Stimulated activated CD4-positive, alpha-beta T cell treated with anti-CD3 and anti-CD28 coated beads, Interleukin-1b, Interleukin-23, amount 100 ng/mL, for 24 hours (primary cell): Measurements from ENCODE around the gene GBE1.
A peak's percentile ranks its signal among the peaks of the same experiment; 100 is the strongest.
"Not testable (repeated sequence)": the region's sequence is repeated elsewhere in the genome, so short reads cannot be mapped to it uniquely, and the experiment has no call there.

Experiments used
- DNase-seq, 4 experiments: peaks; one replicate each; pipeline ENCODE4 v3.0.0-alpha.2; 2020; ENCODE audit warnings: low read depth in 4 of 4, low spot score in 1 of 4

GBE1 gene

DNA sequence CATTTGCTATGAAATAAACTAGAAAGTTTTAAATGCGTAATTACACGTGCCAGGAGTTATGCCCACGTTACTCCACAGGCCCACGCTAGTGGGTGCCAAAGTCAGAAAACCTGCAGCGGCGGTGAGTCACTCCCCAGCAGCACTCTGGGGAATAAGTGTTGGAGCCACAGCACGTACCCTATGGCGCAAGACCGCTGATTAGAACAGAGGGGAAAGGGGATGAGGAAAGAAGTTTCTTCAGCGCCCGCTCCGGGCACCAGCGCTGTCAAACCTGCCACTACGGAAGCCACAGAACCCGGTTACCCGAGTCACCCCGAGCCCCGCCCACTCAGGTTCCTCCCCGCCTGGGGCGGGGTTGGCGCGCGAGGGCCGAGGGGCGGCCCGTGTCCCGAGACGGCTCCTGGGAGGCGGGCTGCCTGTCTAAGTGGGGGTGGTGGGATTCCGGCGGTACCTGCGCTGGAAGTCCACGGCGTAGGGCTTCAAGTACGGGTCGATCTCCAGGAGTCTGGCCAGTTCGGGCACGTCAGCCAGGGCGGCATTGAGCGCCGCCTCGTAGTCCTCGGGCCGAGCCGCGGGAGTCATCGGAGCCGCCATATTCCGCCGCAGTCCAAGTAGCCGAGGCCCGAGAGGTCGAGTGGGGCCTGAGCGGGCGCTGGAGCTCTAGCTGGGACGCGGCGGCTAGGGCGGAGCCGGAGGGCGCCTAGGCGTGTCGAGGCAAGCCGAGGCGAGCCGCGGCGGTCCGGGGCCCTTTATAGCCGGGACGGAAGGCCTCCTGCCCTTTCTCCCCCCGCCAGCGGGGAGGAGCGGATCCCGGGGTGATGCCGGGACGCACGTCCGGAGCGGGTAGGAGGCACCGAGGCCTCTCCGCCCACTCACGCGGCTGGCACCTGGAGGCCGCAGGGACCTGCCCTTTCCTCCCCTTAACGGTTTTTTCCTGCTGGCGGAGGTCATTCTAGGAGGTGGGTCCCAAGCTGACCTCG, at the start of gene GBE1:
Gene GBE1, minus strand, starts transcription at position 722 of the 980 bp plus-strand sequence. Its CDS starts 128 bp downstream, at position 594.
- peak; percentile 67 to 85 (median 75) for DNase-seq

DNA sequence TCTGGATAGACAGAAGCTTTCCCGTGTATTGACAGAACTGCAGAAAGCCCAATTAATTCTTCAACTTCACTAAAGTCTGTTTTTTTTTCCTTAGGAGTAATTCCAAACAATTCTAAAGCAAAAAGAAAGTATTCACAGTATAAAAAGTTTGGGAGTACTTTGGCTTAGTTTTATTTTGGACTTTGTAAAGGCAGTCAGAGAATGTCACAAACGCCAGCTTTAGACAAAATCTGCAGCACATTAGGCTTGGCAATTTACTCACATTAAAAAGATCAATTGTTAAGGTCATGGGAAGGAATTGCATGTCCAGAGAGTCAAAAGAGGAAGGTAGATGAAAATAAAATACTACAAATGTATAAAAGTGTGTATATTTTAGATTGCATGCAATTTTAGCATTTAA, 47.5 kb upstream of the GBE1 start:
- DNase-seq: no peak

DNA sequence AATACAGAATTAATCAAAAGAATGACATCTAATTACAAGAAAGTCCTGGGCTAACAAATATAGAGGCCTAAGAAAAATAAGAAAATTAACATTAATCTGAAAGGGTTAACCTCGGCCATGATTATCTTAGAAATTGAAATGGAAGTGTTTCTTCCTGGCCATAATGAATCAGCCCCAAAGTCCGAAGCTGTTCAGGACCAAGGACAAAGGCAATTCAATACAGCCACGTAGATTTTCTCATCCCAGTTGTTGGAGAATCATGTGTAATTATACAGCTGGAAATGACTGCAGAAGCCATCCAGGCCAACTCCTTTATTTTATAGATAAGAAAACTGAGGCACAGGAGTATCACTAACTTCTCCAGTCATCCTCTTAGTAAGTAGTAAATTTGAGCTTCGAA, 38.0 kb upstream of the GBE1 start:
- no peak for DNase-seq

DNA sequence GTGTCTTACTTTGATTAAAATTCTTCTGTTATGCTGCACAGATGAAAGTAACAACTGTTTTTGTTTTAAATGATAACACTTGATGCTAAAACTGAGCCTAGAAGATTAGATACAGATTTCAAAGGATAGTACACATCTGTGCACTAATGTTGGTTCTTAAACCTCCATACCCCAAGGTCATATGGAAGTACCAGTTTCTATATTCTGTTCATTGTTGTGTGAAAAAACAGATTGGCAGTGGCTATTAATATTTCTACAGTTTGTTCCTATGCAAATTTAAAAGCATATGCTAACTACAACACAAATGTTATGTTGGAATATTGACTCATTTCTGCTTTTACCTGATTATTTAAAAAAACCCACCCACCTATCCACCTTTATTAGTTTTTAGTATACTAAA, 32.0 kb upstream of the GBE1 start:
- no peak for DNase-seq

DNA sequence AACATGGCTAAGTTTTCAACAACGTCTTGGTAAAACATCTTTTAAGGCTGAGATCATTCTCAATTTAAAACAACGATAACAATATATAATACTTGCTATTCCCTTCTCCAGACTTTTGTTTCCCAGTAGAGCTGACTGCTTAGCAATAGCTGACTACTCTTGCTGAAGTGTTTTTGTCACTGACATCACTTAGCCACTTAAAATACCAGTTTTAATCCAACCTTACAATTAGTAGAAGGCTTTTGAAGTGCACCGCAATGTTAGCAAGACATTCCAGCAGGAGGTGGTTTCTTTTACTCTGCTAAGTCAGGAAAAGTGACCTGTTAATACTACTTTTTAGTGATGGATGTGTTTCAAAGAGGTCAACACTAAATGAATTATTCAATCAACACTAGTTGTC, 28.7 kb upstream of the GBE1 start:
- no peak for DNase-seq

DNA sequence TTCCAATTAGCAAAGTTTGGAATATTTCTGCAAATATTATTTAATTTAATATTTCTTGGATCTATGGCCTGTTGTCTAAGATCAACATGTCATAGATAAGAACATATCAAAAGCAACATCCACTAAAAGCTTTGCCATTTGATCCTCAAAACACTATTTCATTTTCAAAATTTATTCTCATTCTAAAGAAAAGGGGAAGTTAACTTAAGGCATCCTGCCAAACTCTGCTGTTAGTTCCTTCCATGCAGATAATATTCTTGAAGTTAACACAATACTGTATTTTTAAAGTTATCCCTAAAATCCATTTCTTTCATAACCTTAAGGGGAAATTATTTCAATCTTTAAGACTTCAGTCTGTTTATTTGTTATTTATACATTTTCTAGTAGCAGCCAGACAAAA, 28.2 kb upstream of the GBE1 start:
- no peak for DNase-seq

DNA sequence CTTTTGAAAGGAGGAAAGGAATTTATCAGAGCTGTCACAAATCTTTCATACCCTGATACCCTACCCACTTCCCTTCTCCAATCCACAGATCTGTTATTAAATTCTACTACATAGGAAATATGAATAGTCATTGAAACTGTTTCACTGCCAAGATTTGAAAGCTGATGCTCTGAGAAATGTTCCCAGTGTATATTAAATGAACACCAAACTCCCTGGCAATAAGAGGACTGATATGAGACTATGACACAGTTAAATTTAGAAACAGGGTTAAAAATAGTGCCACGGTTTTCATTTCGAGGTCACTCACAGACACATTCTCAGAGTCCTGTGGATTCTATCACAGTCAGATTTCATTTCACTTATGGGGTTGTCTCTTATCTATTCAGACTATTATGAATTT, 27.2 kb upstream of the GBE1 start:
- no peak for DNase-seq

DNA sequence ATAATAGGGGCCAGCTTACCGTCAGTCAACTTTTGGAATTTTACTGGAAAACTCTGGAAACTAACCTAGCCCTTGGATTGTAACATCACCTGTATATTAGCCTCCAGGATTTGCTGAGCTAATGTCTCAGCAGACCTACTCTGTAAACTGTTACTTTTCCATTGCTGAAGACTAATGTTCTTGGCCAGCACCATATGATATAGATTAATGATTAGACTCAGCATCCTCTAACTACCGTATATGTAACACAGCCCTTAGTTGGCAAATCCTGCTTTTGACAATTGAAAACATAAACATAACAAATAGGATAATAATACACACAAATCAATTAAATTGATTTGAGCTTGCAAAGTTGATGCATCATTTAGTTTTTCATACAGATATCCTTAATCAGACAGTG, 26.6 kb upstream of the GBE1 start:
- no peak for DNase-seq

DNA sequence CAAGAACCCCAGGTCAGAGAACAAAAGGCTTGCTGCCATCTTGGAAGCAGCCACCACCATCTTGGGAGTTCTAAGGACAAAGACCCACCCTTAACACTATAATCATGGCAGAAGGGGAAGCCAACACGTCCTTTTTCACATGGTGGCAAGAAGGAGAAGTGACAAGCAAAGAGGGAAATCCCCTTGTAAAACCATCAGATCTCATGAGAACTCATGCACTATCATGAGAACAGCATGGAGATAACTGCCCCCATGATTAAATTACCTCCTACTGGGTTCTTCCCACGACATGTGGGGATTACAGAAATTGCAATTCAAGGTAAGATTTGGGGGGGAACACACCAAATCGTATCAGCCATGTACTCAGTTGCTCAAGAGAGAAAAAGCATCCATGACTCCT, 21.1 kb upstream of the GBE1 start:
- no peak for DNase-seq

DNA sequence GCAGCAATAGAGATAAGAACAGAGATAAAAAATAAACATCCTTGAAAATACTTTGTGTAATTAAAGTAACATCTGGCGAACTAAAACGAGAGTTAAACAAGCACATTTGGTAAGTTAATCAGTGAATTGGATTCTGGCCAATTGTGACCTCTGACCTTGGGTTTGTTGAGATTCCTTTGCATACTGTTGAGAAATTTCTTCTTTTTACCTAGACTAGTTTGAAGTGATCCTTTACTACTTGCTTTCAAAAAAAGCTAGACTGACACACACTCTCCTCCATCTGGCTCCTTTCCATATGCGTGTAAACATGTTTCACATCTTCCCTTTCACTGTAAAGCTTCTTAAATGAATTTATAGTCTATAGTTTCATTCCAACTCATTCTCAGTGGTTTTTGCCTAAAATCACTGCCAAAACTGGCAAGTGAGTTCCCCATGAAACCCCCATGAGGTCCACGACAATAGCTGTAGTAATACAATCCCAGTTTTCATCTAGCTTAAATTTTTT, 17.3 kb upstream of the GBE1 start:
- DNase-seq: no peak

DNA sequence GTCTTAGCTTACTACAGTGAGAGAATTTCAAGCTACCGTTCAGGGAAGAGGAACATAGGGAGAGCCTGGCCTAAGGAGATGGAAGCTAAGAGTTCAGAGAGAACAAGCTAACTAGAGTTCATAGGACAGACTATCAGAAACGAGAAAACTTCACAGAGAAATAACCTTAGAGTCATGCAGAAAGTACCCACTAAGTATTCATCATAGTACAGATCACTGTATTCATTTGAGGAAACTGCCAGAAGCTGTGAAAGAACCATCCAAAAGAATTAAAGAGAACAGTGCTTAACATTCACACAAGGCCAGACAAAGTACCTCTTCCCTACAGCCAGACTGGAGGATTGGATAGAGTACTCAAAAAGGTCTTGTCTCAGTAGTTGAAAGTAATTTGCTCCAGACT, 15.2 kb upstream of the GBE1 start:
- no peak for DNase-seq

DNA sequence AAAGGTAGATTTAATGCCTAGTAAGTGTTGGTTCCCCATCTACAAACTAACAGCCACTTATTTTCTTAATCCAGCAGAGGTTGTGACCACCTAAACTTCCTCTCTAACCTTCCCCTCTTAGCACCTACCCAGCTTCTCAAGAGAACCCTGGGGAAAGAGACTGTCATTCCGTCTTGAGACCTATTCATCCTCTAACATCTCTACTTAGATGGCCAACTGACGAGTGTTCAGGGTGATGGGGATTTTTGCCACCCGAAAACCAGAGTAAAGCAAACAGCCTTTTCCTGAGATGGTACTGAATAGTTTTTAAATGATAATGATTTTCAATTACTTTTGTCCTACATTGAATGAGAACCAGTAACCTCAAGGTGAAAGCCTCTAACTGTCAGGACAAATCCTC, 9.3 kb upstream of the GBE1 start:
- DNase-seq: no peak

DNA sequence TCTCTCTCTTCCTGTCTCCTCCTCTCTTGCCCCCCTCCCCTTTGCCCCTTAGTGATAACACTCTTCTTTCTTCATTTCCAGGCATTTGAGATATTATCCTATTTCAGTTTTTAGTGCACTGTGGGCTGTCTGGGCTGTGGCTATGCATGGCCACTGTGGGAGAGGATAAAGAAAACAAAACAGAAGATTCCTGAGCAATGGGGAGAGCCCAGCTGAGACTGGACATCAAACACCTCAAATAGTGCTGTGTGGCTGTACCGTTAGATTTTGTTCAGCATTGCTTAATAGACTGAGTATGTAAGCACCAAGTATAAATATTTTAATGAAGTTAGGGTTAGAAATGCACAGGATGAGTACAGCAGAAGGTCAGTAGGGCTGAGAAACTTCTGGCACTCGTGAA, 7.9 kb upstream of the GBE1 start:
- DNase-seq: no peak

DNA sequence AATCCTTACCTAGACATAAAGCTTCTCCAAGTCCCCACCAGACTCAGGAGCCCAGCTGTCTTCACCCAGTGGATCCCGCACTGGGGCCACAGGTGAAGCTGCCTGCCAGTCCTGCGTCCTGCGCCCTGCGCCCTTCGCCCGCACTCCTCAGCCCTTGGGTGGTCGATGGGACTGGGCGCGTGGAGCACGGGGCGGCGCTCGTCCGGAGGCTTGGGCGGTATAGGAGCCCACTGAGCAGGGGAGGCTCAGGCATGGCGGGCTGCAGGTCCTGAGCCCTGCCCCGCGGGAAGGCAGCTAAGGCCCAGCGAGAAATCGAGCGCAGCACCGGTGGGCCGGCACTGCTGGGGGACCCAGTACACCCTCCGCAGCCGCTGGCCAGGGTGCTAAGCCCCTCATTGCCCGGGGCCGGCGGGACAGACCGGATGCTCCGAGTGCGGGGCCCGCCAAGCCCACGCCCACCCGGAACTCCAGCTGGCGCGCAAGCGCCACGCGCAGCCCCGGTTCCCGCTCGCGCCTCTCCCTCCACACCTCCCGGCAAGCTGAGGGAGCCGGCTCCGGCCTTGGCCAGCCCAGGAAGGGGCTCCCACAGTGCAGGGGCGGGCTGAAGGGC, 5.9 kb upstream of the GBE1 start:
- DNase-seq: not testable (repeated sequence)

DNA sequence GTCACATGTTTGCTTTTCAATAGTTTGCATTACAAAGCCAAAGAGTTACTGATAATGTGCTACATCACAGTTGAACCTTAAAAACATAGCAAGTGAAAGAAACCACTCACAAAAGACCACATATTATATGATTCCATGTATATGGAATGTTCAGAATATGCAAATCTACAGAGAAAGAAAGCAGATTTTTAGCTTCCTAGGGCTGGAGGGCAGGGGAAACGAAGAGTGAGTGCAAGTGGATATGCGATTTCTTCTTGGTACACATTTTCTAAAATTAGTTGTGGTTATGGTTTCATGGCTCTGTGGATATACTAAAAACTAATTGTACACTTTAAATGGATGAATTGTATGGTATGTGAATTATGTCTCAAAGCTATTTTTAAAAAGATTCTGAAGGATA, 4.0 kb upstream of the GBE1 start:
- no peak for DNase-seq

DNA sequence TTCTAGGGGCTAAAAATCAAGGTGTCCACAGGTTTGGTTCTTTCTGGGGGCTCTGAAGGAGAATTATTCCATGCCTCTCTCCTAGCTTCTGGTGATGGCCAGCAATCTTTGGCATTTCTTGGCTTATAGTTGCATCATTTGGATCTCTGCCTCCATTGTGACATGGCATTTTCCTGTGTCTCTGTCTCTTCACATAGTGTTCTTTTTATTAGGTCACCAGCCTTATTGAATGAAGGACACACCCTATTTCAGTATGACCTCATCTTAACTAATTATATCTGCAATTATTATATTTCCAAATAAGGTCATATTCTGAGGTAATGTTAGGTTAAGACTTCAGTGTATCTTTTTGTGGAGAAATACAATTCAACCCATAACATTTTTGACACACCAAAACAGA, 3.2 kb upstream of the GBE1 start:
- DNase-seq: no peak

DNA sequence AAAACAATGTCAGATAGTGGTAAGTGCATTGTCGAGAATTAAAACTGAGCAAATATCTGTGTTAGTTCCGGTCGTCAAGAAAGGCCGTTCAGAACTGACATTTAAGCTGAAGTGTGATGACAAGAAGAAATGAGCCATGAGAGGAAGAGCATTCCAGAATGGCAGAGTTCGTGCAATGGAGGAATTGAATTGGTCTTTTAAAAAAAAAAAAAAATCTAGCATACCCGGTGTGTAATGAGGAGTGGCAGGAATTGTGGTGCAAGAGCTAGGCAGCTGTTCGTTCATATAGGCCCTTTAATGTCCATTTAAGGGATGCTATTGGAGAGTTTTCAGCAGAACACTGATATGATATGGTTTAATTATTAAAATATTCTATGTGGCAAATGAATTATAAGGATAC, 2.6 kb upstream of the GBE1 start:
- no peak for DNase-seq

DNA sequence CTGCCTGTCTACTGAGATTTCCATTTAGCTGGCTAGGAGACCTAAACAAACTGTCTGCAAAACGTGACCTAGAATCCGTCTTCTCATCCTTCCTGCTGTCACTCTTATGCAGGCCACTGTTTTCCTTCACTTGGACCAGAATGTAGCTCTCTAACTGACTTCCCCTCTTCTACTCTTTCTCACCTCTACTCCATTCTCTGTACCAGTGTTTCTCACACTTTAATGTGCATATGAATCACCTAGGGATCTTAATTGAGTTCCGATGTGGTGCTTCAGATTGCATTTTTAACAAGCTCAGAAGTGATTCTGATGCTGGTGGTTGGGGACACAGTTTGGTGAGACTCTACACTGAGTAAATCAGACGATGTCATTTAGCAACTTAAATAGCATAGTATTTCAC, 1.6 kb upstream of the GBE1 start:
- no peak for DNase-seq

DNA sequence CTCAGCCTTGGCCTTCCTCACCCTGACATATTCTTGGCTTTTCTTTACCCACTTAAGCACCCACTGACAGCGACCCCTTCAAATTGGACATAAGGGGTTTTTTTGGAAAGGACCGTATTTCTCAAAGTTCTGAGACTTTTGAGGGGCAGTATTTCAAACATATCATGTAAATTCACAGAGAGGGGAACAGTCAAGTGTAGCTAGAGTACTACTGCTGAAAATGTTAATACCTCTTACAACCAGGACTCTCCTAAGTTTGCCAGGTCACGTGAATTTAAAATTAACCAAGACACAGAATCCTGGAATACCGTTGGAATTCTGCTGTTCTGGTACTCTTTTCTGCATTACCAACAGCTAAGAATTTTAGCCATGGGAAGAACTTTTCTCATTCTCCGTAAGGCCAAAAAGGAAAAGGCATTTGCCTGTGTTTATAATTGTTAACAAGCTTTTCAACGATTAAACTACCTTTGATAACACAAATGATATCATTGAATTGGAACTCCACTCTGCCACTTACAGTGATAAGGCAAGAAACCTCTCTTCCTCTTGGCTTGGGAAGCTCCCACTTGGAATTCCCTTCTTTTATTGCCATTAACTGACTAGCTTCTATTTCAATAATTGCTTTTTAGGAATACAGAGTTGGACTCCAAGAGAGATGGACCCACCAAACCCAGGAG, 597 bp upstream of the GBE1 start:
- no peak for DNase-seq

DNA sequence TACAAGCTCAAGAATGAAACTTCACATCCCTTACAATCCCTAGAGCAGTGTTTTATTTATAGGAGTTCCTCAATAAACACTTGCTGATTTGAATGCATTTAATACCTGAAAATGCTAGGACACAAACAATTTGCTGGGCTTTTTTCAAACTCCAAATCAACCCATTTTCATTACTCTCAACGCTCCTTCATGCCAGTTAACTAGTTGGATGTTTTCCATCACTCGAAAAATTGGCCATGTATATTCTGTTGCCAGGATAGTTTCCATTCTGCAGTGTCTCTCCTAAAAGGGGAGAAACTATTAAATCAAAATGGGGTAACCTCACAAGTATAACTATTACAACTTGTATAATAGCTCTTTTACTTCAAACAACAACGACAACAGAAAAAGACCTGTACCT, 1.2 kb downstream of the GBE1 start:
- no peak for DNase-seq

DNA sequence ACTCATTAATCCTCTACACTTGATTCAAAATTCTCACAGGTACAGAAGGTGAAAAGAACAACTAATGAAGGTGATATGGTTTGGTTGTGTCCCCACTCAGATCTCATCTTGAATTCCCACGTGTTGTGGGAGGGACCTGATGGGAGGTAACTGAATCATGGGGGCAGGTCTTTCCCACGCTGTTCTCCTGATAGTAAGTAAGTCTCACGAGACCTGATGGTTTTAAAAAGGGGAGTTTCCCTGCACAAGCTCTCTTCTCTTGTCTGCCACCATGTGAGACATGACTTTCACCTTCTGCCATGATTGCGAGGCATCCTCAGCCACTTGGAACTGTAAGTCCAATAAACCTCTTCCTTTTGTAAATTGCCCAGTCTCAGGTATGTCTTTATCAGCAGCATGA, 2.7 kb downstream of the GBE1 start:
- not testable (repeated sequence) for DNase-seq

DNA sequence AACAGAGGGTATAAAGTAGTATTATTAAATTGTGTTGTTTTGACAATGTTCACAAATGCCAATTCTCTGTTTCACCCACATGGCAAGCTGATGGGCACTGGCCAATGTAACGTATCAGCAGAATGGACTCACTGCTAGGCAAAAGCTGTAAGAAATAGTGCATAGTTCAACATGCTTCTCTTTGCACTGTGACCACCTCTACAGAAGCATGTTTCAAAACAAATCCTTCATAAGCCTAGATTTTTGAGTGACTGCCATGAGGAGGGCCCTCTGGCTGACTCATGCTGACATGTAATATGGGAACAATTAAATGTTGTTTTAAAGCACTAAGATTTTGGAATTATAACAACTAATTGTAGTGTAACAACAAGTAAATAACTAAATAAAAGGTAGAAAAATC, 3.2 kb downstream of the GBE1 start:
- DNase-seq: no peak
